Breast epithelium (tissue), 3 donors: ENCODE measurements around the gene ARID3A.

Experiments used
- CTCF ChIP-seq, 3 donors: fragments of 450-650 bp; IDR thresholded peaks; one replicate each; pipeline ENCODE4 v1.5.1; 2016 to 2017; ENCODE audit warnings: antibody characterized with exemption in 3 of 3, mild to moderate bottlenecking in 3 of 3, moderate library complexity in 3 of 3
- POLR2A ChIP-seq: fragments of 450-650 bp; IDR thresholded peaks from one replicate; pipeline ENCODE4 v1.6.1; 2016; ENCODE audit warnings: antibody characterized with exemption, mild to moderate bottlenecking, moderate library complexity
- POLR2AphosphoS5 ChIP-seq, 3 donors: sonication (generic); formaldehyde crosslinking; IDR thresholded peaks; one replicate each; pipeline ENCODE4 v1.6.1; 2017; ENCODE audit warnings: antibody characterized with exemption in 3 of 3

- TF ChIP-seq CTCF (IDR thresholded peaks at IDR 0.05) (no peak), POLR2A (no peak), POLR2AphosphoS5 (IDR thresholded peaks at IDR 0.05) (no peak)
These were observed 24.4 kb upstream of the ARID3A start for GRCh38 chr19:901216-902092.
